CD4-positive, alpha-beta T cell (primary cell): ENCODE measurements around the gene NLRP4. TPM values are rescaled to one million over a fixed set of nuclear protein-coding genes. Genes with fewer than 3 reads are reported as not detected.

ENCODE experiments used
- ATAC-seq: fragments of 200-7000 bp; cut with Tn5 transposase; one replicate; pipeline ENCODE4 v1.10.0; 2022; ENCODE audit warnings: mild to moderate bottlenecking; ENCODE audit not compliant: poor library complexity
- CTCF ChIA-PET: fragments of 350-600 bp; sonication (Branson Sonifier 250); formaldehyde crosslinking; loops from one replicate; lab custom pipeline; 2021; ENCODE audit warnings: antibody characterized with exemption, inconsistent platforms; lab: Charles Lee
- POLR2A ChIA-PET: fragments of 350-600 bp; sonication (Branson Sonifier 250); formaldehyde crosslinking; loops from one replicate; lab custom pipeline; 2021; ENCODE audit warnings: antibody characterized with exemption, inconsistent platforms; lab: Charles Lee
- DNase-seq, 14 experiments: peaks; one replicate each; pipeline ENCODE4 v3.0.0-alpha.2; 2013 to 2020; ENCODE audit warnings: mixed read lengths in 2 of 14
- H3K27ac ChIP-seq, 2 donors: one replicate each; pipeline versions ENCODE4 v1.5.1 to v1.7.0; 2013; ENCODE audit warnings: low read length in 2 of 2, low read depth in 1 of 2, mild to moderate bottlenecking in 1 of 2
- H3K27me3 ChIP-seq, 2 experiments: 1 replicate in 1 of 2; 2 replicates in 1 of 2; pipeline versions ENCODE4 v1.6.1 to v1.7.0; 2013; ENCODE audit warnings: low read length in 2 of 2, control low read depth in 1 of 2, mild to moderate bottlenecking in 1 of 2, moderate library complexity in 1 of 2; ENCODE audit not compliant: insufficient read depth in 2 of 2, control insufficient read depth in 1 of 2
- H3K36me3 ChIP-seq: one replicate; pipeline ENCODE4 v1.6.1; 2013; ENCODE audit warnings: low read length, control low read depth; ENCODE audit not compliant: insufficient read depth
- H3K4me1 ChIP-seq: one replicate; pipeline ENCODE4 v1.6.1; 2013; ENCODE audit warnings: low read length, control low read depth; ENCODE audit not compliant: insufficient read depth
- H3K4me3 ChIP-seq: one replicate; pipeline ENCODE4 v1.5.1; 2013; ENCODE audit warnings: mild to moderate bottlenecking, low read length, moderate library complexity
- H3K9me3 ChIP-seq, 2 experiments: 1 replicate in 1 of 2; 2 replicates in 1 of 2; pipeline versions ENCODE4 v1.6.1 to v1.7.0; 2013; ENCODE audit warnings: low read length in 2 of 2, mild to moderate bottlenecking in 2 of 2, control low read depth in 1 of 2, moderate library complexity in 1 of 2; ENCODE audit not compliant: control insufficient read depth in 1 of 2, insufficient read depth in 1 of 2
- H3K27ac Mint-ChIP-seq: one replicate; pipeline ENCODE4 v1.8.0; 2020; ENCODE audit warnings: mixed read lengths
- H3K27me3 Mint-ChIP-seq: one replicate; pipeline ENCODE4 v1.8.0; 2021; ENCODE audit warnings: mixed read lengths
- H3K36me3 Mint-ChIP-seq: one replicate; pipeline ENCODE4 v1.8.0; 2021; ENCODE audit warnings: low read depth, mixed read lengths
- H3K4me1 Mint-ChIP-seq: one replicate; pipeline ENCODE4 v1.8.0; 2021; ENCODE audit warnings: low read depth, mixed read lengths
- H3K4me3 Mint-ChIP-seq: one replicate; pipeline ENCODE4 v1.8.0; 2020; ENCODE audit warnings: mild to moderate bottlenecking, mixed read lengths
- H3K9me3 Mint-ChIP-seq: one replicate; pipeline ENCODE4 v1.8.0; 2020; ENCODE audit warnings: mixed read lengths
- intact Hi-C, 2 experiments: fragments of 100-400 bp; cut with DNase I in 1 of 2; cut with micrococcal nuclease in 1 of 2; formaldehyde crosslinking; loops; one replicate each; pipeline versions ENCODE4 v1.15.1 to v1.9.0; 2023 to 2025; cut with DNase I, micrococcal nuclease
- polyA plus RNA-seq, 2 donors: library from polyadenylated mRNA; unstranded; fragments of 120-200 nt; gene quantifications; one replicate each; pipeline ENCODE4 v1.2.1, GENCODE V29; 2013
- total RNA-seq, 174 experiments: library from RNA in 2 of 174; stranded (reverse) in 2 of 174; gene quantifications; one replicate each; pipeline ENCODE4 v1.2.3 and lab custom pipeline; 2021 to 2026
- TF ChIP-seq, protein P1 (sequence below): fragments of 200-600 bp; IDR thresholded peaks from one replicate; pipeline ENCODE4 v1.8.0; 2022; ENCODE audit warnings: antibody characterized with exemption, mild to moderate bottlenecking

The NLRP4 gene, protein sequence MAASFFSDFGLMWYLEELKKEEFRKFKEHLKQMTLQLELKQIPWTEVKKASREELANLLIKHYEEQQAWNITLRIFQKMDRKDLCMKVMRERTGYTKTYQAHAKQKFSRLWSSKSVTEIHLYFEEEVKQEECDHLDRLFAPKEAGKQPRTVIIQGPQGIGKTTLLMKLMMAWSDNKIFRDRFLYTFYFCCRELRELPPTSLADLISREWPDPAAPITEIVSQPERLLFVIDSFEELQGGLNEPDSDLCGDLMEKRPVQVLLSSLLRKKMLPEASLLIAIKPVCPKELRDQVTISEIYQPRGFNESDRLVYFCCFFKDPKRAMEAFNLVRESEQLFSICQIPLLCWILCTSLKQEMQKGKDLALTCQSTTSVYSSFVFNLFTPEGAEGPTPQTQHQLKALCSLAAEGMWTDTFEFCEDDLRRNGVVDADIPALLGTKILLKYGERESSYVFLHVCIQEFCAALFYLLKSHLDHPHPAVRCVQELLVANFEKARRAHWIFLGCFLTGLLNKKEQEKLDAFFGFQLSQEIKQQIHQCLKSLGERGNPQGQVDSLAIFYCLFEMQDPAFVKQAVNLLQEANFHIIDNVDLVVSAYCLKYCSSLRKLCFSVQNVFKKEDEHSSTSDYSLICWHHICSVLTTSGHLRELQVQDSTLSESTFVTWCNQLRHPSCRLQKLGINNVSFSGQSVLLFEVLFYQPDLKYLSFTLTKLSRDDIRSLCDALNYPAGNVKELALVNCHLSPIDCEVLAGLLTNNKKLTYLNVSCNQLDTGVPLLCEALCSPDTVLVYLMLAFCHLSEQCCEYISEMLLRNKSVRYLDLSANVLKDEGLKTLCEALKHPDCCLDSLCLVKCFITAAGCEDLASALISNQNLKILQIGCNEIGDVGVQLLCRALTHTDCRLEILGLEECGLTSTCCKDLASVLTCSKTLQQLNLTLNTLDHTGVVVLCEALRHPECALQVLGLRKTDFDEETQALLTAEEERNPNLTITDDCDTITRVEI
- total RNA-seq: not detected
- polyA plus RNA-seq (2013, experiment 1 of 2): not detected
- not detected for polyA plus RNA-seq (2013, experiment 2 of 2)
- 0 to 0.27 (median 0) reads per million in 172 experiments for total RNA-seq (lab: John Stamatoyannopoulos, UW)

DNA sequence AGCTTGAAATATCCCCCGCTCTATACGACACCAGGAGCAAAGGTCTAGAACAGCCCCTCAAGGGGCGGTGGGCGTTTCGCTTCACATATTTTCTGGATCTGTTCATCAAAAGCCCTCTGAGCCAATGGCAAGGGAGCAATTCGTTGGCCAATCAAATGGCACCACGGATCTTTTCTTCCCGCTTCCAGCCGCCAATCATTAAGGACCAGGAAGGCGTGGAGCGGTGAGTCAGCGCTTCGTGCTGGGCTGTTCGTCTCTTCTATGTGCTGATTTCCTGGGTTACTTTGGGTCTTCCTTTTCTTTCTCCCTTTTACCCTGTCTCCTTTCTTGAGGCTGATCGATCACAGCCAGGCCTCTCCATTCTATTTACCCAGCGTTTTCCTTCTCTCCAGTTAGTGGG is at the start of gene NLRP4:
Gene NLRP4, plus strand, starts transcription at position 201 of the 400 bp plus-strand sequence. CDS start 15,541 bp downstream, outside the sequence.
- H3K4me3 Mint-ChIP-seq: no peak within 1 kb of the TSS
- H3K36me3 ChIP-seq: no peaks in the 10 kb centered on the region
- no peak within 1 kb of the TSS for H3K27ac Mint-ChIP-seq
- H3K9me3 Mint-ChIP-seq: peaks cover 3% of the 10 kb centered on the region
- no peaks in the 10 kb centered on the region for H3K4me1 ChIP-seq
- peaks cover 0 to 7% of the 10 kb centered on the region in 2 experiments for H3K9me3 ChIP-seq
- no peak within 1 kb of the TSS for H3K4me3 ChIP-seq
- no peaks in the 10 kb centered on the region for H3K27me3 Mint-ChIP-seq
- no peaks in the 10 kb centered on the region for H3K4me1 Mint-ChIP-seq
- intact Hi-C loops: no loop called here
- H3K27me3 ChIP-seq: no peaks in the 10 kb centered on the region
- ChIA-PET CTCF (no interaction called here), POLR2A (no interaction called here)
- H3K27ac ChIP-seq: no peak within 1 kb of the TSS
- TF ChIP-seq, protein P1, sequence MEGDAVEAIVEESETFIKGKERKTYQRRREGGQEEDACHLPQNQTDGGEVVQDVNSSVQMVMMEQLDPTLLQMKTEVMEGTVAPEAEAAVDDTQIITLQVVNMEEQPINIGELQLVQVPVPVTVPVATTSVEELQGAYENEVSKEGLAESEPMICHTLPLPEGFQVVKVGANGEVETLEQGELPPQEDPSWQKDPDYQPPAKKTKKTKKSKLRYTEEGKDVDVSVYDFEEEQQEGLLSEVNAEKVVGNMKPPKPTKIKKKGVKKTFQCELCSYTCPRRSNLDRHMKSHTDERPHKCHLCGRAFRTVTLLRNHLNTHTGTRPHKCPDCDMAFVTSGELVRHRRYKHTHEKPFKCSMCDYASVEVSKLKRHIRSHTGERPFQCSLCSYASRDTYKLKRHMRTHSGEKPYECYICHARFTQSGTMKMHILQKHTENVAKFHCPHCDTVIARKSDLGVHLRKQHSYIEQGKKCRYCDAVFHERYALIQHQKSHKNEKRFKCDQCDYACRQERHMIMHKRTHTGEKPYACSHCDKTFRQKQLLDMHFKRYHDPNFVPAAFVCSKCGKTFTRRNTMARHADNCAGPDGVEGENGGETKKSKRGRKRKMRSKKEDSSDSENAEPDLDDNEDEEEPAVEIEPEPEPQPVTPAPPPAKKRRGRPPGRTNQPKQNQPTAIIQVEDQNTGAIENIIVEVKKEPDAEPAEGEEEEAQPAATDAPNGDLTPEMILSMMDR: no peak
- ATAC-seq: no peak
- H3K36me3 Mint-ChIP-seq: no peaks in the 10 kb centered on the region
- DNase-seq: no peak

DNA sequence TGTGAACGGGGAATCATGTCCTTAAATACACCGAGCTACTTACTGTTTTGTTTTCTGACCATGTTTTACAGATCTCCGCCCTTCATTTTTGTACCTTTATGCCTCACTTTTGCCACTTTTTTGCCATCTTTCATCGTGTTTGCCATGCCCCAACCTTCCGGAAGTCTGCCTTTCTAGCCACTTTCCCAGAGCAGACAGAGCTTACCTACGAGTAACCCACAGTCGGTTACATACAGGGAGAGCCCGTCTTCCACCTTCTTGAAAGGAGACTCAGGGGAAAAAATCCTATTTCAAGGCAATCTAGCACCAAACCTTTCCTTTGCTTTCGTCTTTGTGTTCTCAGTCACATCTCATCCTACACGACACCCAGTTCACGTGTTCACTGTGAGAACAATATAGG is 41.3 kb upstream of the NLRP4 start:
- no peaks in the 10 kb centered on the region for H3K4me1 Mint-ChIP-seq
- no peaks in the 10 kb centered on the region for H3K4me1 ChIP-seq
- peaks cover 0 to 3% of the 10 kb centered on the region in 2 experiments for H3K27me3 ChIP-seq
- DNase-seq (no peak), ATAC-seq (no peak)
- peaks cover 26% of the 10 kb centered on the region for H3K27me3 Mint-ChIP-seq
- H3K36me3 Mint-ChIP-seq: no peaks in the 10 kb centered on the region
- H3K36me3 ChIP-seq: no peaks in the 10 kb centered on the region
- no peak overlapping the region for H3K4me3 Mint-ChIP-seq
- no peak overlapping the region for H3K27ac ChIP-seq
- no peak overlapping the region for H3K4me3 ChIP-seq
- intact Hi-C loops: no loop called here
- no peak overlapping the region for H3K27ac Mint-ChIP-seq
- no peaks in the 10 kb centered on the region for H3K9me3 Mint-ChIP-seq
- TF ChIP-seq, protein P1: no peak
- POLR2A ChIA-PET: no interaction called here
- peaks cover 0 to 7% of the 10 kb centered on the region in 2 experiments for H3K9me3 ChIP-seq
- CTCF ChIA-PET: no interaction called here

DNA sequence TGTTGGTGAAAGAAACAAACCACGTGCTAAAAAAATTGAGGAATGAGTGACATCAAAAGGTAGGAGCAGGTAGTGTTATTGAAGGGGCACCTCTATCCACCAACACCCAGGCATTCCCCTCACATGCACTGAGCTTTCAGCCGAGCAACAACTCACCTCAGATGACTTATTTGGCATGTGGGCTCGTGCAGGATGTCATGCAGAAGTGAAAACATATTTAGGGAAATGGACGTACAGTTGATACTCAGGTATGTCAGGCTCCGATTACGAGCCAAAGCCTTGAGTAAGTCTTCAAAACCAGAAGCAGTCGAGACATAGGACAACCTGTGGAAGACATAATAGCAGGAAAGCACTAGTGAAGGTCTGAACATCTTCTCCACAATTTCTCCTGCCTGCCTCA is 34.9 kb upstream of the NLRP4 start:
- CTCF ChIA-PET: no interaction called here
- Histone ChIP-seq H3K36me3 (no peaks in the 10 kb centered on the region), H3K27me3 (peaks cover 0 to 9% of the 10 kb centered on the region in 2 experiments), H3K4me3 (no peak overlapping the region), H3K27ac (no peak overlapping the region), H3K9me3 (peaks cover 0 to 13% of the 10 kb centered on the region in 2 experiments), H3K4me1 (no peaks in the 10 kb centered on the region)
- peaks cover 20% of the 10 kb centered on the region for H3K27me3 Mint-ChIP-seq
- POLR2A ChIA-PET: no interaction called here
- no peak overlapping the region for H3K4me3 Mint-ChIP-seq
- DNase-seq (no peak), ATAC-seq (no peak)
- H3K4me1 Mint-ChIP-seq: no peaks in the 10 kb centered on the region
- H3K36me3 Mint-ChIP-seq: no peaks in the 10 kb centered on the region
- H3K27ac Mint-ChIP-seq: no peak overlapping the region
- TF ChIP-seq, protein P1: no peak
- H3K9me3 Mint-ChIP-seq: peaks cover 7% of the 10 kb centered on the region
- intact Hi-C loops: no loop called here
